Smooth muscle cell of the coronary artery (primary cell): ENCODE data around the gene TMED9. TPM values are rescaled to one million over a fixed set of nuclear protein-coding genes. Genes with fewer than 3 reads are reported as not detected.

Source experiments
- total RNA-seq: library from RNA; depleted of rRNA; stranded (reverse); fragments of >200 nt; gene quantifications from 2 replicates; pipeline ENCODE4 v1.2.3, GENCODE V29; 2014; ENCODE audit warnings: low replicate concordance

Gene TMED9
- 146 and 251 TPM in 2 replicates for total RNA-seq

GRCh38 chr5:177592010-177592834 lies at the start of gene TMED9:
TSS of gene TMED9 (plus strand) at chr5:177592203. CDS start at chr5:177592215, 12 bp downstream.

GRCh38 chr5:177554474-177555111 lies 37.4 kb upstream of the TMED9 start, which contains the start of gene FAM193B:
TSS of gene FAM193B (minus strand) at chr5:177554563. CDS start at chr5:177554458, 105 bp downstream.

GRCh38 chr5:177599731-177600507 lies 7.9 kb downstream of the TMED9 start, which contains the start of gene B4GALT7:
TSS of gene B4GALT7 (plus strand) at chr5:177600132. CDS start at chr5:177600211, 79 bp downstream.

Other genes starting within 250 kb of the TMED9 start
- gene LMAN2, start 240.5 kb upstream of the TMED9 start, total RNA-seq: 415 and 1,275 TPM in 2 replicates
- gene RGS14, start 234.3 kb upstream of the TMED9 start, total RNA-seq: 1.8 and 2.3 TPM in 2 replicates
- gene SLC34A1, start 207.8 kb upstream of the TMED9 start, total RNA-seq: not detected in 2 replicates
- not detected in 2 replicates for gene PFN3, start 191.5 kb upstream of the TMED9 start, total RNA-seq
- gene F12, start 182.6 kb upstream of the TMED9 start, total RNA-seq: 0.12 and 0.90 TPM in 2 replicates
- gene GRK6, start 165.5 kb upstream of the TMED9 start, total RNA-seq: 18.3 and 18.8 TPM in 2 replicates
- 2.0 and 6.4 TPM in 2 replicates for gene PRR7, start 145.4 kb upstream of the TMED9 start, total RNA-seq
- 150 and 201 TPM in 2 replicates for gene DBN1, start 118.6 kb upstream of the TMED9 start, total RNA-seq
- 25.5 and 147 TPM in 2 replicates for gene PDLIM7, start 94.6 kb upstream of the TMED9 start, total RNA-seq
- 0.90 and 0.94 TPM in 2 replicates for gene DOK3, start 82.4 kb upstream of the TMED9 start, total RNA-seq
- 138 and 249 TPM in 2 replicates for gene DDX41, start 75.2 kb upstream of the TMED9 start, total RNA-seq
- 18.0 and 21.5 TPM in 2 replicates for gene FAM193B, start 37.6 kb upstream of the TMED9 start, total RNA-seq
- gene B4GALT7, start 7.9 kb downstream of the TMED9 start, total RNA-seq: 29.0 and 45.6 TPM in 2 replicates
- gene FAM153A, start 190.7 kb downstream of the TMED9 start, total RNA-seq: not detected in 2 replicates